CD4-positive, alpha-beta T cell treated with Interleukin-17A for 4 hours (primary cell): ENCODE data around the gene TF.

Experiments
- DNase-seq: peaks from one replicate; pipeline ENCODE4 v3.0.0-alpha.2; 2020; ENCODE audit warnings: mixed read lengths

The TF gene

DNA sequence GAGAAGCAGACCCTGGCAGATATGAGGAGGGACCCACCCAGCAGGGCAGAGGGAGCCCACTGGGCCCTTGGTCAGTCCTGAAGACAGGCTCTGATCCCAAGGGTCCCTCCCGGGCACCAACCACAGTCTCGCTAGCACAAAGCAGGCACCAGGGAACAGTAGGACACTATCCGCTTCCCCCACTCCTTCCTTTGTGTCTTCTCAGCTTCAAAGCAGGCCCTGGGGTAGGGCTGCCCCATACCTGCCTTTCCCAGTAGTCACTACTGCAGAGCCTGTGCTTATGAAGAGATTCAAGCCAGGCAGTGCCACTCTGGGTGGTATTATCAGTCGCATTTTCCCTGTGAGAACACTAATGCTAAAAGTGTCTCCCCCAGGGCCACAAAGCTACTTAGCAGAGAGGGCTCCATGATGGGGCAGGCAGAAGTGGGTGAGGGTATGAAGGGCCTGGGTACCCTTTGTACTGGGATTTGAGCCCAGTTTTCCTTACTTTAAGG, 92.2 kb downstream of the TF start:
- DNase-seq: no peak

DNA sequence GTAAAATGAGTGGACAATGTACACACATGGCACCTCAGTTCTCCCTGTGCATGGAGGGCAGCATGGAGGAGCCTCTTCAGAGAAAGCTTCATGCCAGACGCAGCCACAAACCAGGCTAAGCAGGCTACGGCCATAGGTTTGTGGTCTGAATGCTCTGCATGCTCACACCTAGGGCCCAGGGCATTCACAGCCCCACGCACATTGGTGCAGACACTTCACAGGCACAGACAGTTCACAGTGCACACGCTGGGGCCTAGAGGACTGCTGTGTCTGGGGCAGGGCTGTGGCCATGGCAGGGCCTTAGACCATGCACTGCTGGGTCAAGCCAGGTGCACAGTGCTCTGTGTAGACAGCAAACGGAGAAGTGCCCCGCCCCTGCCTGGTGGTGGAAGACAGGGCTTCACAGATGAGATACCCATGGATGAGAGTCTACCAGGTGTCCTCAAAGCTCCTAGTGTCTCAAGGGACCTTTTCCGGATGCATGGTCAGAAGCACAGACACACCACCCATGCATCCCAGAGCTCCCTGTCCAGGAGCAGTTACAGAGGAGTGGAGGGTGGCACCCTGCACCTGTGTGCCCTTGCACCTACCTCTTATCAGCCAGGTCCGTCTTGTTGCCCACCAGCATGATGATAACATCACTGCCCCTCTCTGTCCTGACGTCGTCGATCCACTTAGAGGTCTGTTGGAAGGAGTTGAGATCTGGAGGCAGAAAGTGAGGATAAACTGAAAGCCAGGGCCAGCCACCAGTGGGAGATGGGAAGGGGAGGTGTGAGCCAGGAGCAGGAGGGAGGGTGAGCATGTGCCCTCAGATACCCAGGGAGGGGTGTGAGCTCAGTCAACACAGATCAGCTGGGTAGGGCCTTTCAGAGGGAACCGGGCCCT, 93.0 kb downstream of the TF start:
- no peak for DNase-seq

DNA sequence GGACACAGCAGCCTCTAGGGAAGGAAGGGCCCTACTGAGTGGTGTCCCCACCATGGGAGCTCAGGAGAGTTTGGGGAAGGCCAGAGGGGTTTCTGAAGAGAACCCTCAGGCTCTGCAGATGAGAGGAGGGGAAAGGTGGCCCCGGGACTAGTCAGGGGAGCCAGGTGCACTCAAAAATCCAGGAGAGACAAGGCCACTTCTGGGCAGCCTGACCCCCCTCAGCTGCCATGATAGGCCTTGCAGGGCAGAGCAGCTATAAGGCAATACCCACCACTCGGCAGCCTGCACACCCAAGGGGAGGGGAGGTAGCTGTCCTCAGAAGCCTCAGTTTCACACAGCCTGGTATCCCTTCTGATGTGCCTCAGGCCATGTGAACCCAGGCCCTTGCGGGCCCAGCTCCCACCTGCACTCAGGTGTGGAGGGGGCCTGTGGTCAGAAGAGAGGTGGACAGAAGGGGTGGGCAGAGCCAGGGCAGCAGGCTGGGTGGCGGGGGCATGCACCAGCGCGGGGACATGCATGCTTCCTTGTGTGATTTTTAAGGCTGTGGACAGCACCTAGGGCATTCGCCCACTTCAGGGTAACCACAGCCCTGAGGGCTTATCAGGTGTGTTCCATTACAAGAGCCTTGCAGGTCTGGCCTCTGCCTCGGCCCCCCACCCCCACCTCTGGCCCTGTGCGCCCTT, 94.0 kb downstream of the TF start:
- DNase-seq: no peak

DNA sequence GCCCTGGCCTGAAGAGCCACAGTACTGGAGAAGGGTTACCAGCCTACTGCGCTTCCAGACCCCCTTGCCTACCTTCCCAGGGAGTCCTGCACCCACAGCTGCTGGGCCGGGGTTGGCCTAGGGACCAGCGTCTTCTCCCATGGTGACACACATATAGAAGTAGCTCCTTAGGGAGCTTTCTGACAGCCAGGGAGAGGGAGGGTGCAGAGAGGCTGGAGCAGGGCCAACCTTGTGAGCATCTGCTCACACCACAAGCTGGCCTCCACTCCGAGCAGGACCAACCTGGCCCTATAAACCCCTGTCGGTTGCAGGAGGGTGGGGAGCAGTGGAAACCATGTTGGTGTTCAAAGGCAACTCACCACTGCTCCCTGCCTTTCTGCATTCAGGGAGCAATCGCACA, 94.6 kb downstream of the TF start:
- no peak for DNase-seq

DNA sequence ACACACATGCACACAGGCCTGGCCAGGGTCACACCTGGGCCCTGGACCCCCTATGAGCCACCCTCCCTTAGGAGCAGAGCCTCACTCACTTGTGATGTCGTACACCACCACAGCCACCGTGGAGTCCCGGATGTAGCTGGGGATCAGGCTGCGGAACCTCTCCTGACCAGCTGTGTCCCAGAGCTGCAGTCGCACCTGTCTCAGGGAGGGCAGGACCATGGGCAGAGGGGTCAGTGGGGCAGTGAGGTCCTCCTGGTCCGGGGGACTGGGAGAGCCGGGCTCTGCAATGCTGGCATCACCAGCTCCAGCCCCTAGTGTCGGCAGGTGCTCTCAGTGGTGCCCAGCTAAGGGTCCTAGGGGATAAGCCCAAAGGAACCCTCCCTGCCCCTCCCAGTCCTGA, 95.0 kb downstream of the TF start:
- no peak for DNase-seq

DNA sequence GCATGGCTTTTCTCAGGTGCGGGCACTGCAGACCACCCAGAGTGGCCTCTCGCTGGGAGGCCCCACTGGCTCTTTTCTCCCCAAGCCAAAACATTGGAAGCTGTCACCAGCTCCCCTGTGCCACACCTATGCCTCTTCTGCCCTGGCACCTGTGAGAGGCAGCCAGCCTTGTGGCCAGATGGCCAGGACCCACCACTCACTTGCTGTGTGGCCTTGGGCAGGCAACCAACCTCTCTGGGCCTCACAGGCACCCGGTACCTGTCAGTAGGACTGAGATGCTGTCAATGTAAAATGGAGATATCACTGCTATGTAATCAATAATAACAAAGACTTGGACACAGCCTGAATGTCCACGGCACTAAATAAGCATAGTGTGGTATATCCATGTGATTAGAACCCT, 96.0 kb downstream of the TF start:
- no peak for DNase-seq

DNA sequence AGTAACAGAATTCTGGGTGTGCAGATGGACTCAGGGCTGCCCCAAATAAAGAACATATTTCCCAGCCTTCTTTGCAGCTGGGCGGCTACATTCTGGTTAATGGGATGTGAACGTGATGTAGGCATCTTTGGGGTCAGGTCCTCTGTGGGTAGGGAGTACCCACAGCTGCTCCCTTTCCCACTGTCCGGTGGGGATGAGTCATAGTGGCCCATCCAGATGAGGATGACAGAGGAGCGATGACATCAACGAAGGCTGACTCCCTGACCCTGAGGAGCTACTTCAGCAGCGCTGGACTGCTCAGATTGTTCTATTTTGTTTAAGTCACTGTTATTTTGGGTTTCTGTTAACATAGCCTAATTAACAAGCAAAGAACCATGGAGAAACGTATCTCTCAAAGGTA, 97.4 kb downstream of the TF start:
- no peak for DNase-seq

DNA sequence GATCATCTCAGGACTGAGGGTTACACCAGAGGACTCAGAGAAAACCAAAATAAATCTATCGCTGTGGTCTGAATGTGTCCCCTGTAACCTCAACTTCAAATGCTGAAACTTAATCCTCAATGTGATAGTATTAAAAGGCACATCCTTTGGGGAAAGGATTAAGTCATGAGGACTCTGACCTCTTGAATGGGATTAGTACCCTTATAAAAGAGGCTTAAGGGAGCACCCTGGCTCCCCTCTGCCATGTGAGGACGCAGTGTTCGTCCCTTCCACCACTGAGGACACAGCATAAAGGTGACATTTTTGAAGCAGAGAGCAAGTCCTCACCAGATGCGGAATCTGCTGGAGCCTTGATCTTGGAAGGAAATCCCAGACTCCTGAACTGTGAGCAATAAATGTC, 98.9 kb downstream of the TF start:
- DNase-seq: no peak
